Head of caudate nucleus (tissue), 42 donors: ENCODE data around the gene GRB14.

ENCODE experiments used
- DNase-seq, 42 donors: peaks; one replicate each; pipeline versions ENCODE4 v3.0.0 to v3.0.0-alpha.2; 2020 to 2021; ENCODE audit warnings: mixed read lengths in 7 of 42
- intact Hi-C: fragments of 100-400 bp; cut with DNase I; formaldehyde crosslinking; loops from one replicate; pipeline ENCODE4 v1.15.0; 2022

The GRB14 gene

DNA sequence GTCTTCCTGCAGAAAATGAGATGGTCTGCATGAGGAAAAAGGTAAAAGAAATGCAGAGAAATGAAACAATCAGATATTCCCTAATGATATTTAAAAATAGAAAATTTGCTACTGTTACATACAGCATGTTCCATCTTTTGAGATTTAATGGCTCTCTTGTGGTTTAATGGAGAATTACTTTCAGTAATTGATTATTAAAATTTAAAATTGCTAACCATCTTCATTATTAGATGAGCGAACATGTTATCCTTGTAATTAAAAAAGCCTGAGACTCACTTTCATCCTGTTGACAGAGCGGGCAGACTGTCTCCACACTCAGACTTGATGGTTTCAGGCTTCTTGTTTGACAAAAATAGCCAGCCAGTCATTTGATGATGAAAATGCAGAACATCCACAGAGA, 171.0 kb downstream of the GRB14 start:
- intact Hi-C loops: no loop called here
- no peak for DNase-seq

DNA sequence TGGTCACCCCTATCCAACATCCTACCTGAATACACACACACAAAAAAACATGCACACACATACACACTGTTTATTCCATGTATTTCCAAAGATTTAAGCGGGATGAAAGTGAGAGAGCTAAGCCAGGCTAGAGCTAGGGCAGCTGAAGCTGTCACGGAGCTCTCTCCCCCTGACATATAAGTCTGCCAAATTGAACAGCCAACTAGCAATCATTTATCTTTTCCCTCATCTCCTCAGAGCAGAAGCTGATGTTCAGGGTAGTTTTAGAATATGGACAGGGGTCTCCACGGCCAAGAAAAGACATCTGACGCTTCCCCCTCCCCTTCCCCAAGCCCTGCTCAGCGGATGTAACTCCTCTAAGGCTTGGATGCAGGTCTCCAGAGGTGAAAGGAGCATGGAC, 171.6 kb downstream of the GRB14 start:
- intact Hi-C loops: no loop called here
- no peak for DNase-seq

DNA sequence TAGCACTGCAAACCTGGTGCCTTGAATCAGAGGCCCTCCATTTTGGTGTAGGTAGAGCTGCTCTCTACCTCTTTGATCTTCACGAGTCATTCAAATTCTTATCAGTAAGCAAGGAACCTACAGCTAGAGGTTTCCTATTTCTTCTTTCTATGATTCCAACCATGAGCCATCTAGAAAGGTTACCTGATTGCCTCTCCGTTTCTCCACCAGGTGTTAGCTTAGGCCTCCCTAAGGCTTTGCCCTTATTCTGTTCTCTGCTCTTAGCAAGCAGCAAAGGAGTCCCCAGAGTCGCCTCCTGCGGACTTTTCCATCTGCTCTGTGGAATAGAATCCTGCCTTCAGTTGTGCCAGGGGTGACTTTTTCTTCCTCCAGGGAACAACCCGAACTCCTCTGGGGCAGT, 173.6 kb downstream of the GRB14 start:
- DNase-seq: no peak

More for the DNA sequence above, 173.6 kb downstream of the GRB14 start:
- intact Hi-C loops: no loop called here
